DMS 273 (cell line): ENCODE data around the gene ITPK1.

Source experiments
- DNase-seq: peaks from one replicate; lab custom pipeline; 2025; ENCODE audit not compliant: unreplicated experiment; lab: John Stamatoyannopoulos, UW

Gene ITPK1

DNA sequence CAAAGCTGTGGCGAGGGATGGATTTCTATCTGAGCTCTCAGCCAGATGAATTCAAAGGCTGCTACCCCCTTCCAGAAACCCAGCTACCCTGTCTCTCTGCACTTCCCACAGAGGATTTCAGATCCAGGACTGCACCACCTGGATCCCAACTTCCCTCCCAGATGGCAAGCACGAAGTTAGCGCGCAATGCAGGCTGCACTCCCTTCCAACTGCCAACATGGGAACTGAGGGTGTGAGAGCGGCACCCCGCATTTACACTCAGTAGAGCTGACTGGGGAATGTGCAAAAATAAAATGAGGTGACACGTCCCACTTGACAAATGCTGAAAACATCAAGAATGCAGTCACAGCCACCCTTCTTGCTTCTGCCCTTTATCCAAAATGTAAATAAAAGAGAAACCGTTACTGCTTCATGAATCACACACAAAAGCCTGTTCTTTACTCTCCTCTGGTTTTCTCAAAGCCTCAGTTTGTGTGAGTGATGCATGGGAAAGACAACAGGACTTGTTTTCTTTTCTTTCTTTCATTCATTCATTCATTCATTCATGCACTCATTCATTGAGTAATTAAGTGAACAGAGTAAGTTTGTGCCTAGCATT lies 85.7 kb downstream of the ITPK1 start:
- no peak for DNase-seq

DNA sequence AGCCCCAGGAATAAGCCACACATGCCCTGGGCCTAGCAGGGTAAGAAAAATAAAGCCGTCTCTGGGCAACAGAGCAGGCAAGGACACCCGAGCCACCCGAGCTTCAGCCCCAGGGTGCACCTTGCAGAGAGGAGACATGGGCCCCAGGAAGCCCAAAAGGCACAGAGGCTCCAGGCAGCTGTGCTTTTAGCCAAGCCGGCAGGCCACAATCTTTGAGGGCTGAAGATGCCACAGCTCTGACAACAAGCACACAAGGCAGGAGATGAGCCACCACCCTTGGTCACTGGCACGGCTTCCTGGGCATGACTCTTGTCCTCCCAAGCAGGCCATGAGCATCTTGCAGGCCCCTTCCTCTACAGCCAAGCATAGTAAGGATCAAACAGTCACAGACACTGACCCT lies 86.3 kb downstream of the ITPK1 start:
- no peak for DNase-seq

- no peak for DNase-seq
These were observed 87.0 kb downstream of the ITPK1 start for GRCh38 chr14:93028724-93029076.

GRCh38 chr14:93027810-93028723 lies 87.7 kb downstream of the ITPK1 start:
- DNase-seq, result no peak

DNA sequence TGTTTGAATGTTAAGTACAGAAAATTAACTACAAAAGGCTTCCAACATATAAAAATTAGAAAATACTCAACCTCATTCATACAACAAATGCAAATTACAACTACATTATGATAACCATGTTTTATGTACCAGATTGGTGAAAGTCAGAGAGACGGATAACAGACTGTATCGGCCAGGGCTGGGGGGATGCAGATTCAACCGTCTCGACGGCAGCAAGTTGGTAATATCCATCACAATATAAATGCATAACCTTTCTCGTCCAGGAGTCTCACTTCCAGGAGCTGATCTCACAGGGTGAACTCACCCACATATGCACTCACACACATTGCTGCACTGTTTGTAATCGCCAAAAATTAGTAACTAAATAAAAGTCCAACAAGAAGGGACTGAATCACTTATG lies 89.4 kb downstream of the ITPK1 start:
- DNase-seq, result no peak

- no peak for DNase-seq
These were observed 90.7 kb downstream of the ITPK1 start for GRCh38 chr14:93025055-93025454.

DNA sequence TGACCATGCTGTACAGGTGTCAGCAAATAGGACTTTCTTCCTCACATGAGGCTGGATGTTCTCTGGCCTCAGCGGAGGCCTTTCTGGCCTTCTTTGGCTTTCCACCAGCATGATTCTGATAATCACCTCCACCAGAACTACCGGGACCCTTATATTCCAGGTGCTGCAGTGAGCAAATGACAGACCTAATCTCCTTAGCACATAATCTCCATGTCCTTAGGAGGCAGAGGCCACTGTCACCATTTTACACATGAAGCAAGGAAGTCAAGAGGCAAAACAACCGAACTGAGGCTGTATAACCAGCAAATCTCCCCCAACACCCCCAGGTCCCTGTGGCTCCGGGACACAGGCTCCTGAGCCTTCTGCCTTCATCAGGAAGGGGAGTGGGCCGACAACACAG lies 91.2 kb downstream of the ITPK1 start:
- DNase-seq, result no peak

DNA sequence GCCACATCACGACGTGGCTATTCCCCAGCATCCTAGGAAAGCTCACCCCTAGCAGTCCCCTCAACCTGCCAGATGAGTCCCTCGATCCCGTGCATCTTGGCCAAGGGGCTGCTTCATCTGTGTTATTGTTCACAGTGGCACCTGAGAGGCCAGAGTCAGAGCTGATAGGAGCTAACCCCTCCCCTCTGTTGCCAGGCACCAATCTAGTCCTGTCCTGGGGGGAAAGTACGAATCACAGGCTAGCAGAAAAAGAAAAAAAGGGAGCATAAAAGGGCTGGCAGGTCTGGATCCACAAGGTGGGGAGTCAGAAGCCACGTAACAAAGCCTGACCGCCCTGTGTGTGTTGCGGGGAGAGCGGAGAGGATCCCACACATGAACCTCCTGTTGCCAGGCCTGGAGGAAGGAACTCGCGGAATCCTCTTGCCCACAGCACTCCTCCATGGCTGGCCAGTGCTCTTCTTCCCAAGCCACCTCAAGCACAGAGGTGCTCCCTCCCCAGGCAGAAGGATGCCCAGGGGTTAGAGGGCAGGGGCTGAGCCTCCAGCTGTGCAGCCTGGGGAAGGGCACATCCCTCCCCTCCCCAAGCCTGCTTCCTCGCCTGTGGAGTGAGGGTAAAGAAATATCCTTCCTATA lies 91.8 kb downstream of the ITPK1 start:
- no peak for DNase-seq

DNA sequence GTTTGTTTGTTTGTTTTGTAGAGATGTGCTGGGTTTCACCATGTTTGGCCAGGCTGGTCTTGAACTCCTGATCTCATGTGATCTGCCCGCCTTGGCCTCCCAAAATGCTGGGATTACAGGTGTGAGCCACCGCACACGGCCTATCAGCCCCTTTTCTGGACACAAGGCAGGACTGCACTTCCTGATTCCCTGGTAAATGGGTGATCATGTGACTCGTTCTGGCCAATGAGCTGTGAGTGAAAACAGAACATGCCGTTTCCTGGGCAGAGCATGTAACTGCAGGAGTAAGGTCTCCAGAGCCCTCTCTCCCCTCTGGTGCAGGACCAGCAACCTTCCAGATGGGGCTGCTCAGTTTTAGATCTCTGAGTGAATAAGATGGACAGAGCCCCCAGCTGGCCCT lies 92.7 kb downstream of the ITPK1 start:
- peak; percentile 55 for DNase-seq

DNA sequence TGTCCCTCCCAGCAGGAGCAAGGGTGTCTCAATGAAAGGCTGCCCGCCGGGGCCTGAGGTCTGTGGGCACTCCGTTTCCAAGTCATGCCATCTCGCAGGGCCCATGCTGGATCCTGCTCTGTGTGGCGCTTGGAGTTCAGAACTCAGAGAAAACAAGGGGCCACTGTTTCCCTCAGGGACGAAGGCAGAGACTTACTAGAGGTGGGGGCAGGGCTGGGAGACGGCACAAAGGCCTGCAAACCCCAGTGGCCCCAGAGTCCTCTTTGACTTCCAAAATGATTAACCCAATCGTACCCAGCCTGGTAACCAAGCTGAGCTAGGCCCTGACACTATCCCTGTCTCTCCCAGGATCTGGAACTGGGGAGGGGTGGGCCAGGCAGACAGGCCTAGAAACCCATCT lies 95.8 kb downstream of the ITPK1 start:
- no peak for DNase-seq

GRCh38 chr14:93019367-93019843 lies 96.3 kb downstream of the ITPK1 start:
- no peak for DNase-seq

DNA sequence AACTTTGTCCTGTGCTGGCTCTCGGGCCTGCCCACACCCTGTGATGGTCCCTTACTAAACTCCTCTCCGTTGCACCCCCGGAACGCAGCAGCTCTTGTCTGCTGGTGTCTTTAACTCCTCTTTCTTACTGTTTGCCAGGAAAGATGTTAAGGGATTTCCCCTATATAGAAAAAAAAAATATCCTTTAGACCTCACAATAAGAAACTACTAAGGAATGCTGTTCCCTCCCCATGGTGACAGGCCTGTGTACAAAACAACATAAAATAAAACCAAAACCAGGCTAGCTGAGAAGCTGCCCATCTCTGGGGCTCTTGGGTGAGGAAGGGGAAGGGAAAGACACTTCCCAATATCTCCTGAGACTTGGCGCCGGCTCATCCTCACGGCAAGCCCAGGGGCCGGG lies 97.4 kb downstream of the ITPK1 start:
- no peak for DNase-seq

- DNase-seq, result no peak
These were observed 97.8 kb downstream of the ITPK1 start for GRCh38 chr14:93017898-93018297.

DNA sequence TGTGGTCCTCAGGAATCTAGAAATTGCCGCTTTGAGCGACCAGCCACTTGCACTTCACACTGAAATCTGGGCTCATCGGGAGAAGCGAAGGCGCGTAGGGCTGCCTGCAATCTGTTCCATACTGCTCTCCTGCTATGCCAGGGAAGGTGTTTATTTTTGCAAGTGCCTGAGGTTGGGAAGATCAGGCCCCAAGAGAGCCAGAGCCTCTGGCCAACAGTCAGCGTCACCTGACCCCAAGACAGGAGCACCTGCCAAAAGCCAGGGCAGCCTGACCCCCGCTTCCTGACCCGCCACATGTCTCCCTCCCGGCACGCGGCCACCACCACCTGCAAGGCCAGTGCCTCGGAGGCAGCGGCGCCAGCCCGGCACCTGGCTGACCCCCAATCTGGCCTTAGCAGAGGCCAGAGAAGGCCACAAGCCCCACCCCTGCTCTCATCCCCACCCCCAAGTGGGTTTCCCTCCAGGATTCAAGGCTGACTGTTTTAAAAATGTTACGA lies 98.4 kb downstream of the ITPK1 start:
- peak; percentile 26 for DNase-seq

- DNase-seq, result no peak
These were observed 99.4 kb downstream of the ITPK1 start for GRCh38 chr14:93016275-93016845.

DNA sequence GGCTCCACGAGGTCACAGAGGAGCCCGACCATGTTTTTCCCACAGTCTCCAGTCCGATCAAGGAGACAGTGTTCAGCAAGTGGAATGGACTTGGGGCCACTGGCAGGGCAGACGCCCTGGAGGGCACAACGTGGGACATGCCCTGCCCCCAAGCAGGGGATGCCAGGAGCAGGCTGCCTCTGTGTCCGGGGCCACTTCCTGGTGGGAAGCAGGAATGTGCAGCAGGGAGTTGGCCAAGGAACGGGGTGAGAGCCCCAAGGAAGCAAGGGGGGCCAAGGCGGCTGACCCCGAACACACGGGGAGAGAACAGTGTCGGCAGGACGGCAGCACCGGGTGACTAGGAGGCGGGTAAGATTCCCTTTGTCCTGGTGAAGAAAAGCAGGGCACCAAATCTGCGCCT lies 100.2 kb downstream of the ITPK1 start:
- no peak for DNase-seq

- no peak for DNase-seq
These were observed 100.7 kb downstream of the ITPK1 start for GRCh38 chr14:93015064-93015463.

DNA sequence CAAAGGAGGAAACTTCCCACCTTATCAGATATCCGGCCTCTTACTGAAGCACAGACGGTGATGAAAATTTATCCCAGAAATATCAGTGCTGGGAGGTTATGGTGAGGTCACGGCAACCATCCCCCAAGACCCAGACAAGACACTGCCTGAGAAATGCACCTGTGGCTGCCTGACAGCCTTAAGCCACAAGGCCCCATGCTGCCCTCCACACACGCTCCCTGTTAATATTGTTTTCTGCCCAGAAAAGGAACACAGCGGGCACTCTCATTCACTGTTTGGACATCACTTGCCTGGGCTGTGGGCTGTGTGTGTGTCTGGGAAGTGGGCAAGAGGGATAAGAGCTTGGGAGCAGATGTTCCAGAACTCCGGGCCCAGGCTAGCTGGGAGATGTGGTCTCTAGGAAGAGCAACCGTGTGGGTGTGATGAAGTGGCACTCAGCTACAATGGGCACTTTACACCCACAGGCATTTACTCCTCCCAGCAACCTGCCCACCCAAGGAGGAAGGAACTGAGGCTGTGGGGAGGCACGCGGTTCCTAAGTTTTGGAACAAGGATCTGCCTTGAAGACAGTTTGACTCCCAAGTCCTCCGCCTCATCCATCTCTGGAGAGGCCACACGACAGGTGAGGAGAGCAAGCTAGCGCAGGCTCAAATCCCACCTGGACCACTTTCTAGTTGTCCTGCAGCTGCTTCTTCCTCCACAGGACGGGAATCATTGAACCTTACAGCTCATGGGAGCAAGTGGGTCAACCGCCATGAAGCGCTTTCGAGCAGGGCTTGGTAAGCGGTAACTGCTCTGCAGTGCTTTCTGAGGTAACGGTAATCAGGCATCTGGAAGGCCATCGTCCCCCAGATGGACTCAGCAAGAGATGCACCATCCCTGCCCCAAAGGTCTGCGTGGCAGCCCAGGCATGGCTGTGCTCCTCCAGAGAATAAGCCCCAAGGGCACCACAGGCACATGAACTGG lies 101.4 kb downstream of the ITPK1 start:
- peak; percentile 31 for DNase-seq

DNA sequence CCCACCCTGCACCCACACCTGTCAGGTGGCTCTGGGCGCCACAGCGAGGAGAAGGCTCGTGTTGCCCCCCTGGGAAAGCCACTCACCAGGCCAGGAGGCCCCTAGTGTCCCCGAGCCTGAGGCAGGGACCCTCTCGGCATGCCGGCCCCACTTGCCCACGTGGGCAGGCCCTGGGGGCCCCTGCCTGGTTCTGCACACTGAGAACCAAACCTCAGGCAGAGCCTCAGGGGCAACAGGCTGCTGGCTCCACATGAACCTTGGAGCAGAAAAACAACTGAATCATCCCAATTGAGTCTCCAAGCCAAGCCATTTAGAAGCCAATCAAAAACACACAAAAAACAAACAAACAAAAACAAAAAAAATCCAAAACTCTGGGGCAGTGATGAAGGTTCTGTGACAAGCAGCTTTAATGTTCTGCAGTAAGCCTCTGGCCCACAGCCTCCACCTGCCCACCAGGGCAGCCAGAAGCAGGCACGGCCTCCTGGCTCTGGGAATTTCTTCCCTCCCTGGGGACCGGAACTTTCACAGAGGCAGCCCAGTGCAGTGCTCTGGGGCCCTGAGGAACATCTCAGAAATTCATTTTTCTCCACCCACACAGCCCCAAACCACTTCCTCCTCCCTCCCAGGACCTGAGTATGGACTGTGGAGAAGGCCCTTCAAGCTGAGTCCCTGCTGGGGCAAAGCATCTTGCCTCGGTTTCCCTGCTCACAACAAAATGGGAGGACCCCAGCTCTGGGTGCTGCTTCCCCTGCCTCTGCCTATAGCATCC lies 102.6 kb downstream of the ITPK1 start:
- DNase-seq, result peak; percentile 38

GRCh38 chr14:93012506-93012905 lies 103.2 kb downstream of the ITPK1 start:
- DNase-seq, result no peak
